HepG2 (cell line): ENCODE data around the gene RHBDL1. TPM values are rescaled to one million over a fixed set of nuclear protein-coding genes. Genes with fewer than 3 reads are reported as not detected.
A peak's percentile ranks its signal among the peaks of the same experiment; 100 is the strongest.

Source experiments
- CC2D1A ChIP-seq: sonication (generic); formaldehyde crosslinking; IDR thresholded peaks from 2 replicates; pipeline ENCODE4 v1.8.1; 2023; ENCODE audit warnings: mild to moderate bottlenecking, missing genetic modification reagents
- GPN1 ChIP-seq: sonication (generic); formaldehyde crosslinking; IDR thresholded peaks from 2 replicates; pipeline ENCODE4 v1.5.1; 2020; ENCODE audit warnings: missing genetic modification reagents, borderline replicate concordance
- KDM2A ChIP-seq: sonication (generic); formaldehyde crosslinking; IDR thresholded peaks from 2 replicates; pipeline ENCODE4 v1.4.0; 2020; ENCODE audit warnings: low read depth, missing genetic modification reagents, borderline replicate concordance
- MIXL1 ChIP-seq: IDR thresholded peaks from 2 replicates; pipeline ENCODE4 v1.6.1; 2016
- MTF2 ChIP-seq: sonication (generic); formaldehyde crosslinking; IDR thresholded peaks from 2 replicates; pipeline ENCODE4 v1.5.0; 2020; ENCODE audit warnings: missing genetic modification reagents, borderline replicate concordance
- NAIF1 ChIP-seq: sonication (generic); formaldehyde crosslinking; IDR thresholded peaks from 2 replicates; pipeline ENCODE4 v1.5.0; 2020; ENCODE audit warnings: mild to moderate bottlenecking, missing genetic modification reagents, borderline replicate concordance
- POLR2AphosphoS5 ChIP-seq: IDR thresholded peaks from 2 replicates; pipeline ENCODE4 v1.6.1; 2012; ENCODE audit warnings: low read depth, low read length
- SETDB1 ChIP-seq: sonication (generic); formaldehyde crosslinking; IDR thresholded peaks from 2 replicates; pipeline ENCODE4 v1.5.1; 2020; ENCODE audit warnings: missing genetic modification reagents, mild to moderate bottlenecking, borderline replicate concordance
- SIX1 ChIP-seq: sonication (generic); formaldehyde crosslinking; IDR thresholded peaks from 2 replicates; pipeline ENCODE4 v1.4.0; 2020; ENCODE audit warnings: missing genetic modification reagents, borderline replicate concordance
- TARDBP ChIP-seq: sonication (generic); formaldehyde crosslinking; IDR thresholded peaks from 2 replicates; pipeline ENCODE4 v1.8.0; 2022; ENCODE audit warnings: mild to moderate bottlenecking, missing genetic modification reagents
- ZNF431 ChIP-seq: sonication (generic); formaldehyde crosslinking; IDR thresholded peaks from 2 replicates; pipeline ENCODE4 v1.9.0; 2022; ENCODE audit warnings: missing genetic modification reagents, low read depth, mild to moderate bottlenecking, borderline replicate concordance
- ZNF672 ChIP-seq: sonication (generic); formaldehyde crosslinking; IDR thresholded peaks from 2 replicates; pipeline ENCODE4 v1.8.1; 2022; ENCODE audit warnings: missing genetic modification reagents
- ZNF7 ChIP-seq: IDR thresholded peaks from 2 replicates; pipeline ENCODE4 v1.6.1; 2016; ENCODE audit warnings: missing biosample characterization, missing genetic modification reagents
- polyA plus RNA-seq, 8 experiments: library from polyadenylated mRNA; depleted of rRNA in 3 of 8; stranded (reverse) in 7 of 8; unstranded in 1 of 8; fragments of >200 nt; fragmentation: Illumina TruSeq in 4 of 8; extraction: Trizol in 4 of 8; gene quantifications; 2 replicates each; pipeline versions ENCODE4 v1.2.1 to v1.2.3, GENCODE V29; 2011 to 2016; ENCODE audit warnings: low read depth in 4 of 8, missing spikeins in 1 of 8, mixed read lengths in 1 of 8; ENCODE audit not compliant: insufficient read depth in 1 of 8
- total RNA-seq, 5 experiments: library from RNA; depleted of rRNA; stranded (reverse); fragments of >200 nt; fragmentation: Illumina TruSeq; extraction: Trizol; gene quantifications; 2 replicates each; pipeline ENCODE4 v1.2.3, GENCODE V29; 2016; ENCODE audit warnings: low read depth in 1 of 5
- TF ChIP-seq, protein P1 (sequence below): sonication (generic); formaldehyde crosslinking; conservative IDR thresholded peaks from 2 replicates; pipeline ENCODE4 v1.8.1; 2023; ENCODE audit warnings: missing genetic modification reagents
- TF ChIP-seq, protein P2 (sequence below): IDR thresholded peaks from 2 replicates; pipeline ENCODE4 v1.6.1; 2012; ENCODE audit warnings: low read depth, low read length, improper control_type of control experiment
- TF ChIP-seq, protein P3 (sequence below): sonication (generic); formaldehyde crosslinking; IDR thresholded peaks from 2 replicates; pipeline ENCODE4 v1.4.0; 2020; ENCODE audit warnings: mild to moderate bottlenecking, missing genetic modification reagents
- TF ChIP-seq, protein P4 (sequence below): sonication (generic); formaldehyde crosslinking; IDR thresholded peaks from one replicate; pipeline ENCODE4 v1.5.1; 2020; ENCODE audit warnings: mild to moderate bottlenecking, missing genetic modification reagents; ENCODE audit errors: not compliant biosample characterization

Gene RHBDL1
- total and polyA plus RNA-seq, 2 of the 13 experiments (the other 11 are each of a cell fraction or from before 2014, with no cell fraction given), result 1.8 to 3.8 TPM

DNA sequence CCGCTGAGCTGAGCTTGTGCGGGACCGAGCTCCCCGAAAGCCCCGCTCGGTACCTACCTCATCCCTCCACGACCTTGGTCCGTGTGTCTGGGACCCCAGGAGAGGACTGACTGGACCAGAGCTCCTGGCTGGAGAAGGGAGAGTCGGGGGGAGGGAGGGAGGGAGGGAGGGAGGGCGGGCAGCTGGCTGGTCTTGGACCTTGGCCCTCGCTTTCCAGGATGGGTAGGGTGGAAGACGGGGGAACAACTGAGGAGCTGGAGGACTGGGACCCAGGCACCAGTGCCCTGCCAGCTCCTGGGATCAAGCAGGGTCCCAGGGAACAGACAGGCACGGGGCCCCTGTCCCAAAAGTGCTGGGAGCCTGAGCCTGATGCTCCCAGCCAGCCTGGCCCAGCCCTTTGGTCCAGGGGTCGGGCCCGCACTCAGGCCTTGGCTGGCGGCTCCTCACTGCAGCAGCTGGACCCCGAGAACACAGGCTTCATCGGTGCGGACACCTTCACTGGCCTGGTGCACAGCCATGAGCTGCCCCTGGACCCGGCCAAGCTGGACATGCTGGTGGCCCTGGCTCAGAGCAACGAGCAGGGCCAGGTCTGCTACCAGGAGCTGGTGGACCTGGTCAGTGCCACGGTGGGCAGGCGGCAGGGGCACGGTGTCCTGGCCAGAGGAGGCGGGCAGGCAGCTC is 553 bp downstream of the RHBDL1 start (continued):
- TF ChIP-seq, protein P1, sequence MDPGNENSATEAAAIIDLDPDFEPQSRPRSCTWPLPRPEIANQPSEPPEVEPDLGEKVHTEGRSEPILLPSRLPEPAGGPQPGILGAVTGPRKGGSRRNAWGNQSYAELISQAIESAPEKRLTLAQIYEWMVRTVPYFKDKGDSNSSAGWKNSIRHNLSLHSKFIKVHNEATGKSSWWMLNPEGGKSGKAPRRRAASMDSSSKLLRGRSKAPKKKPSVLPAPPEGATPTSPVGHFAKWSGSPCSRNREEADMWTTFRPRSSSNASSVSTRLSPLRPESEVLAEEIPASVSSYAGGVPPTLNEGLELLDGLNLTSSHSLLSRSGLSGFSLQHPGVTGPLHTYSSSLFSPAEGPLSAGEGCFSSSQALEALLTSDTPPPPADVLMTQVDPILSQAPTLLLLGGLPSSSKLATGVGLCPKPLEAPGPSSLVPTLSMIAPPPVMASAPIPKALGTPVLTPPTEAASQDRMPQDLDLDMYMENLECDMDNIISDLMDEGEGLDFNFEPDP, result no peak
- no peak for TF ChIP-seq ZNF672 (CRISPR knock-in tag)
- no peak for TF ChIP-seq SIX1
- no peak for TF ChIP-seq SETDB1 (CRISPR knock-in tag)
- TF ChIP-seq, protein P2, sequence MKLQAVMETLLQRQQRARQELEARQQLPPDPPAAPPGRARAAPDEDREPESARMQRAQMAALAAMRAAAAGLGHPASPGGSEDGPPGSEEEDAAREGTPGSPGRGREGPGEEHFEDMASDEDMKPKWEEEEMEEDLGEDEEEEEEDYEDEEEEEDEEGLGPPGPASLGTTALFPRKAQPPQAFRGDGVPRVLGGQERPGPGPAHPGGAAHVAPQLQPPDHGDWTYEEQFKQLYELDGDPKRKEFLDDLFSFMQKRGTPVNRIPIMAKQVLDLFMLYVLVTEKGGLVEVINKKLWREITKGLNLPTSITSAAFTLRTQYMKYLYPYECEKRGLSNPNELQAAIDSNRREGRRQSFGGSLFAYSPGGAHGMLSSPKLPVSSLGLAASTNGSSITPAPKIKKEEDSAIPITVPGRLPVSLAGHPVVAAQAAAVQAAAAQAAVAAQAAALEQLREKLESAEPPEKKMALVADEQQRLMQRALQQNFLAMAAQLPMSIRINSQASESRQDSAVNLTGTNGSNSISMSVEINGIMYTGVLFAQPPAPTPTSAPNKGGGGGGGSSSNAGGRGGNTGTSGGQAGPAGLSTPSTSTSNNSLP, result no peak
- TF ChIP-seq ZNF7, result no peak
- TF ChIP-seq, protein P3, sequence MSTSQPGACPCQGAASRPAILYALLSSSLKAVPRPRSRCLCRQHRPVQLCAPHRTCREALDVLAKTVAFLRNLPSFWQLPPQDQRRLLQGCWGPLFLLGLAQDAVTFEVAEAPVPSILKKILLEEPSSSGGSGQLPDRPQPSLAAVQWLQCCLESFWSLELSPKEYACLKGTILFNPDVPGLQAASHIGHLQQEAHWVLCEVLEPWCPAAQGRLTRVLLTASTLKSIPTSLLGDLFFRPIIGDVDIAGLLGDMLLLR (CRISPR knock-in tag), result 0 out of 2 replicates have a peak, but pooled peaks have one; percentile 15
- no peak for TF ChIP-seq GPN1 (CRISPR knock-in tag)
- no peak; the same call in 1 of the 2 replicates for TF ChIP-seq KDM2A
- TF ChIP-seq NAIF1, result no peak
- TF ChIP-seq, protein P4, sequence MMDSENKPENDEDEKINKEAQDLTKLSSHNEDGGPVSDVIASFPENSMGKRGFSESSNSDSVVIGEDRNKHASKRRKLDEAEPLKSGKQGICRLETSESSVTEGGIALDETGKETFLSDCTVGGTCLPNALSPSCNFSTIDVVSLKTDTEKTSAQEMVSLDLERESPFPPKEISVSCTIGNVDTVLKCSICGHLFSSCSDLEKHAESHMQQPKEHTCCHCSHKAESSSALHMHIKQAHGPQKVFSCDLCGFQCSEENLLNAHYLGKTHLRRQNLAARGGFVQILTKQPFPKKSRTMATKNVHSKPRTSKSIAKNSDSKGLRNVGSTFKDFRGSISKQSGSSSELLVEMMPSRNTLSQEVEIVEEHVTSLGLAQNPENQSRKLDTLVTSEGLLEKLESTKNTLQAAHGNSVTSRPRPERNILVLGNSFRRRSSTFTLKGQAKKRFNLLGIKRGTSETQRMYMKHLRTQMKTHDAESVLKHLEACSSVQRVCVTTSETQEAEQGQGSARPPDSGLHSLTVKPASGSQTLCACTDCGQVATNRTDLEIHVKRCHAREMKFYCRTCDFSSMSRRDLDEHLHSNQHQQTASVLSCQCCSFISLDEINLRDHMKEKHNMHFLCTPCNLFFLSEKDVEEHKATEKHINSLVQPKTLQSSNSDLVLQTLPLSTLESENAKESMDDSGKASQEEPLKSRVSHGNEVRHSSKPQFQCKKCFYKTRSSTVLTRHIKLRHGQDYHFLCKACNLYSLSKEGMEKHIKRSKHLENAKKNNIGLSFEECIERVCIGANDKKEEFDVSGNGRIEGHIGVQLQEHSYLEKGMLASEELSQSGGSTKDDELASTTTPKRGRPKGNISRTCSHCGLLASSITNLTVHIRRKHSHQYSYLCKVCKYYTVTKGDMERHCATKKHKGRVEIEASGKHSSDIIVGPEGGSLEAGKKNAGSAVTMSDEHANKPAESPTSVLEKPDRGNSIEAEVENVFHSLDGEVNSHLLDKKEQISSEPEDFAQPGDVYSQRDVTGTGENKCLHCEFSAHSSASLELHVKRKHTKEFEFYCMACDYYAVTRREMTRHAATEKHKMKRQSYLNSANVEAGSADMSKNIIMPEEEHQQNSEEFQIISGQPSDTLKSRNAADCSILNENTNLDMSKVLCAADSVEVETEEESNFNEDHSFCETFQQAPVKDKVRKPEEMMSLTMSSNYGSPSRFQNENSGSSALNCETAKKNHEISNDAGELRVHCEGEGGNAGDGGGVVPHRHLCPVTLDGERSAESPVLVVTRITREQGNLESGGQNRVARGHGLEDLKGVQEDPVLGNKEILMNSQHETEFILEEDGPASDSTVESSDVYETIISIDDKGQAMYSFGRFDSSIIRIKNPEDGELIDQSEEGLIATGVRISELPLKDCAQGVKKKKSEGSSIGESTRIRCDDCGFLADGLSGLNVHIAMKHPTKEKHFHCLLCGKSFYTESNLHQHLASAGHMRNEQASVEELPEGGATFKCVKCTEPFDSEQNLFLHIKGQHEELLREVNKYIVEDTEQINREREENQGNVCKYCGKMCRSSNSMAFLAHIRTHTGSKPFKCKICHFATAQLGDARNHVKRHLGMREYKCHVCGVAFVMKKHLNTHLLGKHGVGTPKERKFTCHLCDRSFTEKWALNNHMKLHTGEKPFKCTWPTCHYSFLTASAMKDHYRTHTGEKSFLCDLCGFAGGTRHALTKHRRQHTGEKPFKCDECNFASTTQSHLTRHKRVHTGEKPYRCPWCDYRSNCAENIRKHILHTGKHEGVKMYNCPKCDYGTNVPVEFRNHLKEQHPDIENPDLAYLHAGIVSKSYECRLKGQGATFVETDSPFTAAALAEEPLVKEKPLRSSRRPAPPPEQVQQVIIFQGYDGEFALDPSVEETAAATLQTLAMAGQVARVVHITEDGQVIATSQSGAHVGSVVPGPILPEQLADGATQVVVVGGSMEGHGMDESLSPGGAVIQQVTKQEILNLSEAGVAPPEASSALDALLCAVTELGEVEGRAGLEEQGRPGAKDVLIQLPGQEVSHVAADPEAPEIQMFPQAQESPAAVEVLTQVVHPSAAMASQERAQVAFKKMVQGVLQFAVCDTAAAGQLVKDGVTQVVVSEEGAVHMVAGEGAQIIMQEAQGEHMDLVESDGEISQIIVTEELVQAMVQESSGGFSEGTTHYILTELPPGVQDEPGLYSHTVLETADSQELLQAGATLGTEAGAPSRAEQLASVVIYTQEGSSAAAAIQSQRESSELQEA, result no peak
- no peak for TF ChIP-seq ZNF431
- no peak for TF ChIP-seq MTF2 (CRISPR knock-in tag)
- TF ChIP-seq CC2D1A, result no peak
- no peak for TF ChIP-seq TARDBP (CRISPR knock-in tag)
- TF ChIP-seq POLR2AphosphoS5, result 0 out of 2 replicates have a peak, but pooled peaks have one; percentile 24
- TF ChIP-seq MIXL1, result no peak
